DOHH2 (cell line): ENCODE measurements around the gene VSX1.

ENCODE experiments used
- CTCF ChIP-seq: fragments of 200-600 bp; sonication (generic); IDR thresholded peaks from one replicate; pipeline ENCODE4 v1.5.1; 2014; ENCODE audit warnings: antibody characterized with exemption, mild to moderate bottlenecking, low read depth, low read length; ENCODE audit not compliant: poor library complexity, severe bottlenecking
- EZH2phosphoT487 ChIP-seq: fragments of 200-600 bp; sonication (generic); IDR thresholded peaks from 2 replicates; pipeline ENCODE4 v1.6.1; 2017; ENCODE audit warnings: borderline replicate concordance, mild to moderate bottlenecking, antibody characterized with exemption, low read length, moderate library complexity, mixed read lengths

- no peak for TF ChIP-seq CTCF
- no peak for TF ChIP-seq EZH2phosphoT487
These were observed 39.1 kb downstream of the VSX1 start for GRCh38 chr20:25042531-25043498.
